GM12865 (cell line): Measurements from ENCODE around the gene CRYBG2.
A peak's percentile ranks its signal among the peaks of the same experiment; 100 is the strongest.

Source experiments
- DNase-seq: peaks from one replicate; pipeline ENCODE4 v3.0.0; 2010; ENCODE audit warnings: low read depth
- H3K4me3 ChIP-seq: 2 replicates; pipeline ENCODE4 v1.5.1; 2011; ENCODE audit warnings: mild to moderate bottlenecking, low read depth, low read length, control low read depth
- CTCF ChIP-seq: IDR thresholded peaks from 2 replicates; pipeline ENCODE4 v1.5.1; 2011; ENCODE audit warnings: low read length, control low read depth, low read depth, inconsistent platforms; ENCODE audit not compliant: insufficient read depth; ENCODE audit errors: missing control alignments

CRYBG2 gene

GRCh38 chr1:26307363-26307781 lies 46.6 kb downstream of the CRYBG2 start:
- no peak for TF ChIP-seq CTCF
- peak overlapping the region; percentile 72 for H3K4me3 ChIP-seq

GRCh38 chr1:26306290-26307229 lies 47.4 kb downstream of the CRYBG2 start, which contains the start of gene UBXN11:
Gene UBXN11, minus strand, starts transcription at chr1:26306636. Its CDS starts 3,753 bp downstream, at chr1:26302883.
- DNase-seq: peak; percentile 97
- TF ChIP-seq CTCF: no peak
- peak within 1 kb of the TSS; percentile 72 for H3K4me3 ChIP-seq

More at GRCh38 chr1:26307363-26307781, 46.6 kb downstream of the CRYBG2 start:
- no peak for DNase-seq

- no peak for TF ChIP-seq CTCF
- no peak for DNase-seq
- H3K4me3 ChIP-seq: peak overlapping the region; percentile 72
Observed at GRCh38 chr1:26305667-26306289, 48.2 kb downstream of the CRYBG2 start.

- no peak overlapping the region for H3K4me3 ChIP-seq
- TF ChIP-seq CTCF: no peak
- DNase-seq: no peak
Observed at GRCh38 chr1:26302733-26303405, 51.1 kb downstream of the CRYBG2 start.

- TF ChIP-seq CTCF: no peak
- no peak overlapping the region for H3K4me3 ChIP-seq
- DNase-seq: no peak
Observed at GRCh38 chr1:26300578-26301275, 53.2 kb downstream of the CRYBG2 start.

- no peak for DNase-seq
- TF ChIP-seq CTCF: no peak
- no peak overlapping the region for H3K4me3 ChIP-seq
Observed at GRCh38 chr1:26297791-26298124, 56.2 kb downstream of the CRYBG2 start.
